HG02678 (cell line): ENCODE data around the gene ZBTB7B.

Experiments
- ATAC-seq: cut with Tn5 transposase; IDR thresholded peaks from one replicate; pipeline ENCODE4 v1.9.1; 2021; ENCODE audit warnings: mild to moderate bottlenecking, moderate library complexity; ENCODE audit not compliant: unreplicated experiment

The ZBTB7B gene

GRCh38 chr1:155014709-155015508, 12.3 kb downstream of the ZBTB7B start:
- no peak for ATAC-seq

GRCh38 chr1:155015527-155016230, 13.1 kb downstream of the ZBTB7B start:
- no peak for ATAC-seq

- no peak for ATAC-seq
These were observed 13.7 kb downstream of the ZBTB7B start for GRCh38 chr1:155016231-155016831.

DNA sequence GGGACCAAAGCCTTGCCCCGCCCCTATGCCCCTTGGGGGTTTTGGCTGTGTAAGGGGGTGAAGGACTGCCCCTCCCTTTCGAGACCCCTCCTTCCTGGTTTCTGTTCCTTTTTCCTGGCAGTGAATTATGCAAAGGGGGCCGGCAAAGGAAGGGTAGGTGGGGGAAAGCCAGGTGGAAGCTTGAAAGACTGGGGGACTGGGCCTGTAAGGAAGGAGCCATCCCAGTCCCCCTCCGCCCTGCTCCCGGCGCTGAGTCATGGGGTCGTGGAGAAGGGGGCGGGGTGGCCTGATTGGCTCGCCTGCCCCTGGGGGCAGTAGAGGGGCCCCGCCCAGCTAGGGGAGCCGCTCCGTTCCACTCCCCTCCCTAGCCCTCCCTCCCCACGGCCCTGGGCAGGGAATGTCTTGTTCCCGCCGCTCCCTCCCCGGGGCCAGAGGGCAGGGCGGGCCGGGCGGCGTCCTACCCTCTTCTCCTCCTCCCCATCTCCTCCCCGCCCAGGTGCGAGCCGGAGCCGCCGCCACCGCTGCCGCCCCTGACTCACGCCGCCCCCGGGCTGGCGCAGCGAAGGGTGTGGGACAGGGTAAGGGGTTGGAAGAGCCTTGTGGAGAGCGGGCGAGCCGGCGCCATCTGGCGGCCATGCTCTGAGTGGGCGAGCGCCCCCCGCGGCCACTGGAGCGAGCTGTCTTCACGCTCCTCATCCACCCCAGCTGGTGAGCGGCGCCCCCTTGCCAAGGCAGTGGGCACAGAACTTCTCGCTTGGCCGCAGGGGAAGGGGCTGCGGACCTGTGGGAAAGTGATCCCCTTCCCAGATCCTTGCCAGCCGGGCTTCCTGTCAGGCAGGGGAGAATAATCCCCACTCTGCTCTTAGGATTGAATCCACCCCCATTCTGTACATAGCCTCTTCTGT, 14.7 kb downstream of the ZBTB7B start:
- ATAC-seq: peak; percentile 82

- no peak for ATAC-seq
These were observed 15.3 kb downstream of the ZBTB7B start for GRCh38 chr1:155017946-155018316.

GRCh38 chr1:155018617-155019348, 16.2 kb downstream of the ZBTB7B start:
- no peak for ATAC-seq

DNA sequence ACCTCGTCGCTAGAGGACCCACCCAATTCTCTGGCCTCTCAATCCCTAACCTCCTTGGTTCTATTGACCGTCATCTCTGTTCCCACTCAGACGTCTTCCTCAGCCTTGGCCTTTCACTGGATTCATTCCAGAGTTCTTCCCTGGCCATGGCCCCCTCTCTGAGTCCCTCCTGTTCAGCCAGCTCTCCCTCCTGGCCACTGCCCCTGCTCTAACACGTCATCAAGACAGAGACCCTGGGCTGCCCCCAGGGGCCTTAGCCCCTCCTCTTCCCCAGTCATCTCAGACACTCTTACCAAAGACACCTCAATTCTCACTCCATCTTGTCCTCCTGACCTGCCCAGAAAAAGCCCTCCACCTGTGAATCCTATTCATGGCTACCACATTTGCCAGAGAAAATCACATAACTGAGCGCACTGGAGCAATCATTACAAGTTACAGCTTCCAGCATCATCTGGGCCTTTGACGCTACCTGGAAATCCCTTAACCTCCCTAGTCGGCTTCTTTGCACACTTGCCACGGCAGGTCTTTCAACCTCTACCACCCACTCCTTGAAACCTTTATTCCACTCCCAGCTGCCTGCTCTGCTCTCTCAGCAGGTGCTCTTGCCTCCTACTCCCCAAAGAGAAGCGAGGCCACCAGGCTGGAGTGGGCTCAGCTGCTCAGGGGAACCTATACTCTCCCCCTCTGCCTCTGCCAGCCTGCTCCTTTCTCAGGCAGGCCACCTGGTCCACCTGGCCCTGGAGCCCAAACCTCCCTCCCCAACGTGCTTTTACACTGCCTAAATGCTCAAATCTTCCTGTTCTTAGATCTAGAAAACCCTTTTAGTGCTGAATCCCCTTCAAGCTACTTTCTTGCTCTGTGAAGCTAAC, 17.0 kb downstream of the ZBTB7B start:
- ATAC-seq: no peak

DNA sequence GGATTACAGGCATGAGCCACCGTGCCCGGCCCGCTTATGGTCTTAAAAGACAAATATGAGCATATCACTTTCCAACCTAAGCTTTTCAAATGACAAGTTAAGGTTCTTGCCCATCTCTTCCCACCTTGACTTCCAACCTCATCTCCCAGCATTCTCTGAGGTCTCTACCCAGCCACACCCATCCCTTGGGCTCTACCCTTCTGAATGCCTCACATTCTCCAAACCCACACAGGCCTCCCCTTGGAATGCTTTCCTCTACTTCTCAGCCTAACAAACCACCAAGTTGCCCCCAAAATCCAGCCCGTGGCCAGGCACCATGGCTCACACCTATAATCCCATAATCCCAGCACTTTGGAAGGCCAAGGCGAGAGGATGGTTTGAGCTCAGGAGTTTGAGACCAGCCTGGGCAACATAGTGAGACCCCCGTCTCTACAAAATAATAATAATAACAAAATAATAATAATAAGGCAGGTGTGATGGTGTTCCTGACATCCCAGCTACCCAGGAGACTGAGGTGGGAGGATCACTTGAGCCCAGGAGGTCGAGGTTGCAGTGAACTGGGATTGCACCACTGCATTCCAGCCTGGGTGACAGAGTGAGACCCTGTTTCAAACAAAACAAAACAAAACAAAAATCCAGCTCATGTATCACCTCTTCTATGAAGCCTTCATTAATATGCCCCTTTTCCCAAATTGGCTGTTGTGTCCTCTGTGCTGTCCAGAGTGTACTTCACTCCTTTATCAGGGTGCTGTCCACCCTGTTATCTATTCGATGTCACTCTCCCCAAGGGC, 19.7 kb downstream of the ZBTB7B start:
- ATAC-seq: no peak

DNA sequence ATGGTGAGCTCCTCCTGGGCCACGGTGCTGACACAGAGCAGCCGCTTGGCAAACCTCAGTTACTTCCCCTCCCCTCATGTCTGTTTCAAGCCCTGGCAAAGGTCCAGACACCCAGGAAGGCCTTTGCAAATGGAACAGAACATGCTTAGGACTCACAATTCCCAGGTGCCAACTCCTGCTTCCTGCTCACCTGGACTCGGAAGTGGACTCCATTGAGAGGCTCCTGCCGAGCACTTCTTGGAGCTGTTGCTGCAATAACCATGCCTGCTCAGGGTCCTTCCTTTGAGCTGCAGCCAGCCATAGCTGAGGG, 20.3 kb downstream of the ZBTB7B start:
- no peak for ATAC-seq

DNA sequence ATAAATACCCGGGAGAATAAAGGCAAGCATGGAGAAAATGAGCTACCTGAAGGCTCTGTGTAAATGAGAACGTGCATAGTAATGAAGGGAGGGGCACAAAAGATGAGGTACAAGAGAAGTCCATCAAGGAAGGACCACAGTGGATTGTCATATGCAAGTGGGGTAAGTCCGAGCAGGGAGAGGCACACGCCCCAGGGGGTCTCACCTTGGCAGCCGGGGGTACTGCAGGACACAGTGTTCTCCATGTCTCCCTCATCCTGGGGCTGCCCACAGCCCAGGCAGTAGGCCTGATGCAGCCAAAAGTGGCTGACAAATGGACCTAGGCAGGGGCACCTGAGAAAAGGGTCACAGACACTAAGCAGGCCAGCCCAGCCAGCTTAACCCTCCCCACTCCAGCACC, 21.0 kb downstream of the ZBTB7B start:
- no peak for ATAC-seq

DNA sequence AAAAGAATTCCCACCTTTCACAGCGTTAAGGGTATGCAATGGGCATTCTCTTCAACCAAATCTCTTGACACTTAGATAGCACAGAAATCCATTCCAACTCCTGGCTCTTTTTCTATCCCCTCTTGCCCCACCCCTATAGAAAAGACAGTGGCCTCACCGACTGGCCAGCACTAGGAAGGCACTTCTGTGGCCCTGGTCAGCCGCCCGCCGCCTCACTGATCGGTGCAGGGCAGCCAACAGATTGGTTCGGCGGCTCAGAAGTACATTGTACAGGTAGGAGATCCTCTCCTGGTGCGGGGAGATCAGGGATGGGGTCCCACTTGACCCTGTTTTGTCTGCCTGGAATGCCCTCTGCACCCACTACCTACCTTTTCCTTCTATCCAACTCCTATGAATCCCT, 21.7 kb downstream of the ZBTB7B start:
- no peak for ATAC-seq

DNA sequence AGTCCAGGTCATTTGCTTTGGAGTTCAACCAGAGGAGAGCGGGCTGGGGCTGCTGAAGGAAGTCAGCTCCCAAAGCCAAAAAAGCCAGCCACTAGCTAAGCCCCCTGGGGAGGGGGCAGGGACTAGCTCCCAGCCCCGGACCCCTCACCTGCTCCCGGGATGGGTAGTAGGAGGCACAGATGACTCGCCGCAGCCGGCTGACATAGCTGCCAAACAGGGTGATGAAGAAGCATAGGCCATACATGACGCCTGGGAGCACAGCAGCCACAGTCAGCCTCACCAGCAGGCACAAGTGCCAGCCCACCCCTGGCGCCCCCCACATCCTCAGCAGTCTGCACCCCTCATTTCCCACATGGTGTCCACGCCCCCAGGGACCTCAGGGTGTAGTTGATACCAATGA, 23.6 kb downstream of the ZBTB7B start:
- ATAC-seq: no peak

DNA sequence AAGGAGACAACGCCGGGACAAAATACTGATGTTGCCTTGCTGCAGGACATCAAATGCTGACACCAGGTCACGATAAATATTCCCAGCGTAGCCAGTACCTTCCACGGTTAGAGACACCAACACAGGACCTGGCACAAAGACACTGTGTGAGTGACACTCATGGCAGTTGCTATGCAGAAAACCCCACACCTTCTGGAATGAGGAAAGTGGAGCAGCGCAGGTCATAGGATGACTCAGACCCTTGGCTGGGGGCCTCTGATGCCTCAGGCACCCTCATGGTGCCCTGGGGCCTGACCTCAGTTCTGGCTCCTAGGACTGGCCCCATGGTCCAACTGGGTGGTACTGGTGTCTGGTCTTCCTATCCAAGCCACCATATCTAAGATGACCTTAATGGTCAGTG, 24.0 kb downstream of the ZBTB7B start:
- no peak for ATAC-seq

DNA sequence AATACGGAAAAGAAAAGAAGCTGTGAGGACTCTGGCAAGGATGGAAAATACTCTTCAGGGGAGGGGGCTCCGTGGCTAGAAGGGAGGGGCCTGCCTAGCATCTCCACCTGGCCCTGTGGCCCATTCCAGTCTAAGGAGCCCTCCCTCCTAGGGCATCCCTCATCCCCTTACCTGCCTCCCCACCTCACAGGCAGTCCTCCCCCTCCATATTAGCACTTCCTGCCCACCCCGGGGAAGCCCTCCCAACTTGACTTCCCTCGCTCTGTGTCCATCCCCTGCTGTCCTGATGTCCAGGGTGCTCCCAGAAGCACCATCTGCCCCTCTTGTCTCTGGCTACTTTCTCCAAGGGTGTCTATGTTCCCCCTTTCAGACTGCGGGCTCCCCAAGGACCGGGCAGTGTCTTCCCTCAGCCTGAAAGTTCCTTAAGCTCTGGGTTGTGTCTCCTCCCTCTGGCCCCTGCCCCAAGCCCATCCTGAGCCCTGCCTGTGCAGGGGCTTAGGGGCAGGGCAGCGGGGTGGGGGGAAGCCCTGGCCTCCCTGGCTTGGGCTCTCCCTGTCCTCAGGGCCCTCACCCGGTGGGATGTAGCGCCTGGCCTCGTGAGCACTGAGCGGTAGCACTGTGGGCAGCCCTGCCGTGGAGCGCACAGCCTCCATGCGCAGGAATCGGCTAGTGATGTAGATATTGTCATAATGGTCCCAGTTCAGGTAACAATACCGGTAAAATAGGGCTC, 27.1 kb downstream of the ZBTB7B start:
- ATAC-seq: no peak

GRCh38 chr1:155030243-155030795, 27.7 kb downstream of the ZBTB7B start:
- ATAC-seq: no peak

- no peak for ATAC-seq
These were observed 28.3 kb downstream of the ZBTB7B start for GRCh38 chr1:155030899-155031298.

DNA sequence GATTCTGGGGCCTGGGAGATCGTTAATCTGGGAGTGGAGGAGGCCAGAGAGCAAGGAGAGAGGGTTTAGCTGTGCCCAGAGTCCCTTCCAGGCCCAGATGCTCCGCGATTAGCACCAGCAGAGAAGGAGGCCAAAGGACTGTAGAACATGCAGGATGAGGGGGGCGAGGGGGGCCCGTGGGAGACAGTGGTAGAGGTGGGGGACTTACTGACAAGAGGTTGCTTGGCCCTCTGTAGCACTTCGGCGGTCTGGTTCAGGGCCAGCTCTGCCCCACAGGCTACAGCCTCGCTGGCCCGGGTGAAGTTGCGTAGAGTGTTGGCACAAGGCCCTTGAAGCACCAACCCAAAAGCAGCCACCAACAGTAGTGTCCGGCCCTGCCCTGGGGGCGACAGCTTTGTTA, 30.3 kb downstream of the ZBTB7B start:
- ATAC-seq: no peak

- ATAC-seq: no peak
These were observed 30.9 kb downstream of the ZBTB7B start, which contains the start of the genes DCST1 and DCST2 for GRCh38 chr1:155033524-155033923. DCST1 (plus strand) TSS chr1:155033824; CDS start chr1:155034037, 213 bp downstream. DCST2 (minus strand) TSS chr1:155033781; CDS start chr1:155033701, 80 bp downstream.
